H9 (cell line): ENCODE data around the gene CCDC88C. TPM values are rescaled to one million over a fixed set of nuclear protein-coding genes. Genes with fewer than 3 reads are reported as not detected.

ENCODE experiments used
- DNase-seq: peaks from one replicate; pipeline ENCODE4 v3.0.0-alpha.2; 2017
- H2AFZ ChIP-seq: one replicate; pipeline ENCODE4 v1.6.1; 2013; ENCODE audit warnings: mild to moderate bottlenecking, low read length, control low read depth, moderate library complexity
- H2AK5ac ChIP-seq: 2 replicates; pipeline ENCODE4 v1.6.1; 2013; ENCODE audit warnings: low read length, control low read depth, mixed read lengths; ENCODE audit not compliant: insufficient read length
- H2BK120ac ChIP-seq: one replicate; pipeline ENCODE4 v1.6.1; 2013; ENCODE audit warnings: low read depth, mild to moderate bottlenecking, low read length, control low read depth, inconsistent platforms; ENCODE audit not compliant: poor library complexity, severe bottlenecking
- H2BK12ac ChIP-seq: 2 replicates; pipeline ENCODE4 v1.6.1; 2013; ENCODE audit warnings: low read length, control low read depth, mixed read lengths, low read depth; ENCODE audit not compliant: insufficient read length
- H2BK15ac ChIP-seq: 2 replicates; pipeline ENCODE4 v1.6.1; 2013; ENCODE audit warnings: low read depth, low read length, control low read depth
- H2BK20ac ChIP-seq: one replicate; pipeline ENCODE4 v1.6.1; 2013; ENCODE audit warnings: low read depth, mild to moderate bottlenecking, low read length, control low read depth, inconsistent platforms; ENCODE audit not compliant: poor library complexity, severe bottlenecking
- H2BK5ac ChIP-seq: 2 replicates; pipeline ENCODE4 v1.6.1; 2013; ENCODE audit warnings: low read length, control low read depth, mixed read lengths; ENCODE audit not compliant: insufficient read length
- H3K14ac ChIP-seq: 2 replicates; pipeline ENCODE4 v1.6.1; 2013; ENCODE audit warnings: low read length, control low read depth; ENCODE audit not compliant: insufficient read depth
- H3K18ac ChIP-seq: 2 replicates; pipeline ENCODE4 v1.6.1; 2013; ENCODE audit warnings: low read depth, mild to moderate bottlenecking, mixed read lengths, low read length, control low read depth; ENCODE audit not compliant: insufficient read length
- H3K23ac ChIP-seq: 2 replicates; pipeline ENCODE4 v1.6.1; 2013; ENCODE audit warnings: low read length, control low read depth, mixed read lengths, low read depth; ENCODE audit not compliant: insufficient read length
- H3K23me2 ChIP-seq: 2 replicates; pipeline ENCODE4 v1.6.1; 2013; ENCODE audit warnings: low read depth, mild to moderate bottlenecking, mixed read lengths, low read length, control low read depth; ENCODE audit not compliant: insufficient read length, poor library complexity, severe bottlenecking
- H3K27ac ChIP-seq: 2 replicates; pipeline ENCODE4 v1.5.1; 2013; ENCODE audit warnings: low read length, control low read depth, mixed read lengths, low read depth; ENCODE audit not compliant: insufficient read length
- H3K27me3 ChIP-seq: 2 replicates; pipeline ENCODE4 v1.6.1; 2013; ENCODE audit warnings: low read length, control low read depth, inconsistent platforms; ENCODE audit not compliant: insufficient read depth
- H3K4ac ChIP-seq: 2 replicates; pipeline ENCODE4 v1.6.1; 2013; ENCODE audit warnings: low read depth, mild to moderate bottlenecking, control low read depth, inconsistent platforms, low read length, moderate library complexity
- H3K4me1 ChIP-seq: 2 replicates; pipeline ENCODE4 v1.6.1; 2013; ENCODE audit warnings: low read length, control low read depth, inconsistent platforms; ENCODE audit not compliant: insufficient read depth
- H3K4me2 ChIP-seq: 2 replicates; pipeline ENCODE4 v1.6.1; 2013; ENCODE audit warnings: low read length, control low read depth, mixed read lengths; ENCODE audit not compliant: insufficient read length, insufficient read depth
- H3K56ac ChIP-seq: 2 replicates; pipeline ENCODE4 v1.6.1; 2013; ENCODE audit warnings: low read depth, mild to moderate bottlenecking, mixed read lengths, low read length, control low read depth; ENCODE audit not compliant: insufficient read length
- H3K79me1 ChIP-seq: 2 replicates; pipeline ENCODE4 v1.6.1; 2013; ENCODE audit warnings: low read depth, mild to moderate bottlenecking, moderate library complexity, low read length, control low read depth, inconsistent platforms; ENCODE audit not compliant: insufficient read depth, poor library complexity, severe bottlenecking
- H3K79me2 ChIP-seq: 2 replicates; pipeline ENCODE4 v1.6.1; 2013; ENCODE audit warnings: low read length, control low read depth, inconsistent platforms; ENCODE audit not compliant: insufficient read depth
- H3K9ac ChIP-seq: 2 replicates; pipeline ENCODE4 v1.6.1; 2013; ENCODE audit warnings: low read length, control low read depth, mixed read lengths; ENCODE audit not compliant: insufficient read length; ENCODE audit errors: extremely low read depth
- H3K9me3 ChIP-seq: one replicate; pipeline ENCODE4 v1.6.1; 2013; ENCODE audit warnings: low read depth, low read length, inconsistent platforms; ENCODE audit not compliant: control insufficient read depth
- H3T11ph ChIP-seq: one replicate; pipeline ENCODE4 v1.6.1; 2013; ENCODE audit warnings: mild to moderate bottlenecking, low read length, control low read depth, inconsistent platforms
- H4K20me1 ChIP-seq: one replicate; pipeline ENCODE4 v1.6.1; 2013; ENCODE audit not compliant: control insufficient read depth, insufficient read length, insufficient read depth
- H4K5ac ChIP-seq: 2 replicates; pipeline ENCODE4 v1.6.1; 2013; ENCODE audit warnings: low read depth, mild to moderate bottlenecking, mixed read lengths, low read length, control low read depth; ENCODE audit not compliant: insufficient read length
- H4K8ac ChIP-seq: replicated peaks from 2 replicates; pipeline ENCODE4 v1.6.1; 2013; ENCODE audit warnings: low read length, control low read depth, mixed read lengths, low read depth; ENCODE audit not compliant: insufficient read length
- H4K91ac ChIP-seq: 2 replicates; pipeline ENCODE4 v1.6.1; 2013; ENCODE audit warnings: low read depth, mild to moderate bottlenecking, moderate library complexity, mixed read lengths, low read length, control low read depth; ENCODE audit not compliant: insufficient read length
- H3K27ac Mint-ChIP-seq, 3 experiments: 2 replicates in 2 of 3; 3 replicates in 1 of 3; pipeline ENCODE4 v1.8.0; 2020 to 2021; ENCODE audit warnings: mixed read lengths in 3 of 3, mild to moderate bottlenecking in 1 of 3, moderate library complexity in 1 of 3
- H3K27me3 Mint-ChIP-seq: 2 replicates; pipeline ENCODE4 v1.8.0; 2021; ENCODE audit warnings: low read depth, mild to moderate bottlenecking, moderate library complexity, mixed read lengths
- H3K36me3 Mint-ChIP-seq, 3 experiments: 2 replicates in 2 of 3; 3 replicates in 1 of 3; pipeline ENCODE4 v1.8.0; 2020 to 2021; ENCODE audit warnings: low read depth in 3 of 3, mixed read lengths in 3 of 3; ENCODE audit not compliant: insufficient read depth in 1 of 3
- H3K4me1 Mint-ChIP-seq, 2 experiments: 2 replicates each; pipeline ENCODE4 v1.8.0; 2020; ENCODE audit warnings: mixed read lengths in 2 of 2
- H3K4me3 Mint-ChIP-seq, 2 experiments: 2 replicates in 1 of 2; 3 replicates in 1 of 2; pipeline ENCODE4 v1.8.0; 2020 to 2021; ENCODE audit warnings: mild to moderate bottlenecking in 2 of 2, mixed read lengths in 2 of 2, moderate library complexity in 1 of 2
- H3K9me3 Mint-ChIP-seq, 2 experiments: 2 replicates in 1 of 2; 3 replicates in 1 of 2; pipeline ENCODE4 v1.8.0; 2020; ENCODE audit warnings: mild to moderate bottlenecking in 2 of 2, mixed read lengths in 2 of 2, moderate library complexity in 1 of 2
- WGBS: extraction: QIAGEN DNeasy Blood & Tissue Kit; methylation state at CpG from one replicate; pipeline ENCODE4 v1.1.7; 2013; ENCODE audit warnings: missing lambda C conversion rate, low lambda C conversion rate, mixed read lengths; ENCODE audit not compliant: insufficient read length; ENCODE audit errors: extremely low coverage; 5-methylcytosine and 5-hydroxymethylcytosine counted together
- total RNA-seq: library from RNA; stranded (reverse); gene quantifications from 2 replicates; pipeline ENCODE4 v1.2.1, GENCODE V29; 2021
- TF ChIP-seq, protein P1 (sequence below): fragments of 200-600 bp; sonication (generic); conservative IDR thresholded peaks from 3 replicates; pipeline ENCODE4 v1.8.0; 2021; ENCODE audit warnings: antibody characterized with exemption, mild to moderate bottlenecking

CCDC88C gene
- total RNA-seq, 1 experiment from 2014 or later = 52.4 TPM

- no peak overlapping the region for H3K4me3 Mint-ChIP-seq
- no peak overlapping the region for H2AK5ac ChIP-seq
- no peaks in the 10 kb centered on the region for H3K9me3 ChIP-seq
- DNase-seq = no peak
- no peak overlapping the region for H2BK20ac ChIP-seq
- H3K4me1 ChIP-seq = peaks cover 2% of the 10 kb centered on the region; the same call in 1 of the 2 replicates
- H2AFZ ChIP-seq = no peak overlapping the region
- H2BK5ac ChIP-seq = no peak overlapping the region
- no peak overlapping the region for H4K91ac ChIP-seq
- H3K27me3 ChIP-seq = no peaks in the 10 kb centered on the region; the same call in 1 of the 2 replicates
- TF ChIP-seq, protein P1, sequence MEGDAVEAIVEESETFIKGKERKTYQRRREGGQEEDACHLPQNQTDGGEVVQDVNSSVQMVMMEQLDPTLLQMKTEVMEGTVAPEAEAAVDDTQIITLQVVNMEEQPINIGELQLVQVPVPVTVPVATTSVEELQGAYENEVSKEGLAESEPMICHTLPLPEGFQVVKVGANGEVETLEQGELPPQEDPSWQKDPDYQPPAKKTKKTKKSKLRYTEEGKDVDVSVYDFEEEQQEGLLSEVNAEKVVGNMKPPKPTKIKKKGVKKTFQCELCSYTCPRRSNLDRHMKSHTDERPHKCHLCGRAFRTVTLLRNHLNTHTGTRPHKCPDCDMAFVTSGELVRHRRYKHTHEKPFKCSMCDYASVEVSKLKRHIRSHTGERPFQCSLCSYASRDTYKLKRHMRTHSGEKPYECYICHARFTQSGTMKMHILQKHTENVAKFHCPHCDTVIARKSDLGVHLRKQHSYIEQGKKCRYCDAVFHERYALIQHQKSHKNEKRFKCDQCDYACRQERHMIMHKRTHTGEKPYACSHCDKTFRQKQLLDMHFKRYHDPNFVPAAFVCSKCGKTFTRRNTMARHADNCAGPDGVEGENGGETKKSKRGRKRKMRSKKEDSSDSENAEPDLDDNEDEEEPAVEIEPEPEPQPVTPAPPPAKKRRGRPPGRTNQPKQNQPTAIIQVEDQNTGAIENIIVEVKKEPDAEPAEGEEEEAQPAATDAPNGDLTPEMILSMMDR = no peak
- no peak overlapping the region for H3K9ac ChIP-seq
- no peak overlapping the region for H3K4me2 ChIP-seq
- no peak overlapping the region for H4K5ac ChIP-seq
- H3K4ac ChIP-seq = no peak overlapping the region
- no peaks in the 10 kb centered on the region; a peak in 2 of 7 replicates for H3K36me3 Mint-ChIP-seq
- no CpG with 5 or more reads among the region's 8 CpGs for WGBS
- no peaks in the 10 kb centered on the region for H3K79me2 ChIP-seq
- no peak overlapping the region for H3K27ac ChIP-seq
- peaks cover 3% of the 10 kb centered on the region for H3K23me2 ChIP-seq
- H3K79me1 ChIP-seq = no peaks in the 10 kb centered on the region
- H2BK15ac ChIP-seq = no peak overlapping the region
- H3T11ph ChIP-seq = no peak overlapping the region
- H3K14ac ChIP-seq = no peak overlapping the region
- H3K18ac ChIP-seq = no peak overlapping the region
- no peaks in the 10 kb centered on the region for H4K20me1 ChIP-seq
- H4K8ac ChIP-seq = no peak overlapping the region
- peaks cover 2 to 5% of the 10 kb centered on the region in 2 experiments; a peak in 2 of 5 replicates for H3K9me3 Mint-ChIP-seq
- no peak overlapping the region for H2BK12ac ChIP-seq
- no peak overlapping the region for H2BK120ac ChIP-seq
- peaks cover 40% of the 10 kb centered on the region for H3K27me3 Mint-ChIP-seq
- peaks cover 17 to 22% of the 10 kb centered on the region in 2 experiments for H3K4me1 Mint-ChIP-seq
- H3K56ac ChIP-seq = no peak overlapping the region
- no peak overlapping the region for H3K23ac ChIP-seq
- peak overlapping the region in 2 of 3 experiments; percentile 2 to 45; a peak in 1 of 7 replicates for H3K27ac Mint-ChIP-seq
These were observed 160.2 kb downstream of the CCDC88C start for GRCh38 chr14:91257328-91258010.
